LNCaP clone FGC (cell line): ENCODE data around the gene BTBD16.

ENCODE experiments used
- DNase-seq: peaks from one replicate; pipeline ENCODE4 v3.0.0-alpha.2; 2011; ENCODE audit warnings: low read depth
- H3K4me3 ChIP-seq: 2 replicates; pipeline ENCODE4 v1.5.1; 2011; ENCODE audit warnings: mild to moderate bottlenecking, low read depth, low read length, control low read depth
- TF ChIP-seq, protein P1 (sequence below): IDR thresholded peaks from 2 replicates; pipeline ENCODE4 v1.5.1; 2012; ENCODE audit warnings: mild to moderate bottlenecking; ENCODE audit not compliant: control insufficient read depth, insufficient read depth; ENCODE audit errors: extremely low read depth

The BTBD16 gene

GRCh38 chr10:122273966-122274545 lies 3.0 kb downstream of the BTBD16 start:
- DNase-seq: no peak
- TF ChIP-seq, protein P1, sequence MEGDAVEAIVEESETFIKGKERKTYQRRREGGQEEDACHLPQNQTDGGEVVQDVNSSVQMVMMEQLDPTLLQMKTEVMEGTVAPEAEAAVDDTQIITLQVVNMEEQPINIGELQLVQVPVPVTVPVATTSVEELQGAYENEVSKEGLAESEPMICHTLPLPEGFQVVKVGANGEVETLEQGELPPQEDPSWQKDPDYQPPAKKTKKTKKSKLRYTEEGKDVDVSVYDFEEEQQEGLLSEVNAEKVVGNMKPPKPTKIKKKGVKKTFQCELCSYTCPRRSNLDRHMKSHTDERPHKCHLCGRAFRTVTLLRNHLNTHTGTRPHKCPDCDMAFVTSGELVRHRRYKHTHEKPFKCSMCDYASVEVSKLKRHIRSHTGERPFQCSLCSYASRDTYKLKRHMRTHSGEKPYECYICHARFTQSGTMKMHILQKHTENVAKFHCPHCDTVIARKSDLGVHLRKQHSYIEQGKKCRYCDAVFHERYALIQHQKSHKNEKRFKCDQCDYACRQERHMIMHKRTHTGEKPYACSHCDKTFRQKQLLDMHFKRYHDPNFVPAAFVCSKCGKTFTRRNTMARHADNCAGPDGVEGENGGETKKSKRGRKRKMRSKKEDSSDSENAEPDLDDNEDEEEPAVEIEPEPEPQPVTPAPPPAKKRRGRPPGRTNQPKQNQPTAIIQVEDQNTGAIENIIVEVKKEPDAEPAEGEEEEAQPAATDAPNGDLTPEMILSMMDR: no peak
- H3K4me3 ChIP-seq: no peak overlapping the region

DNA sequence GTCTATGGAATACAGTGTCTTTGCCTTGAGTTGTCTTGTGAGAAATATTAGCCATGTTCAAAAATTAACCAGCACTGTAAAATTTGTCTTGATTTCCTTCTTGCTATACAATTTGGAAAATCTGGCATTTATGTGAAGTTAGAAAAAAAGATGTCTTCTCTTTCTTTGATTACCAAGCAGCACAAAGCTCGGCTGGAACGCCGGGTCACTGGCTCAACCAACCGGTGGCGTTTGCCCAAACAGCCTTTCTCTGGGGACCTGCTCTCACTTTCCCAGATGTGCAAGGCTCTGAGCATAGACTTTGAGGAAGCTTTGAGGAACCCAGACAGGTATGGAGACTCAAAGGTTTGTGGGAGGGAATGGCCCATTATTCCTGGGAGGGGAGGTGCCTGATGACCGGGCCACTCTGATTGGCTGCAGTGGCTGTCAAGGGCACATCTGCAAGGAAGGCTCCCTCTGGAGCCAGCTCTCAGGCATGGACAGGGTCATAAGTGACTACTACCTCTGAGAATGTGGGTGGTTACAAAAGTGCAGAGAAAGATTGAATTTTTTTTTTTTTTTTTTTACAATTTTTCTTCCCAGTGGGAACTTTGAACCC lies 5.6 kb downstream of the BTBD16 start:
- H3K4me3 ChIP-seq: no peak overlapping the region
- no peak for DNase-seq
- TF ChIP-seq, protein P1: no peak

GRCh38 chr10:122277526-122278136 lies 6.5 kb downstream of the BTBD16 start:
- DNase-seq: no peak
- H3K4me3 ChIP-seq: no peak overlapping the region
- TF ChIP-seq, protein P1: no peak

DNA sequence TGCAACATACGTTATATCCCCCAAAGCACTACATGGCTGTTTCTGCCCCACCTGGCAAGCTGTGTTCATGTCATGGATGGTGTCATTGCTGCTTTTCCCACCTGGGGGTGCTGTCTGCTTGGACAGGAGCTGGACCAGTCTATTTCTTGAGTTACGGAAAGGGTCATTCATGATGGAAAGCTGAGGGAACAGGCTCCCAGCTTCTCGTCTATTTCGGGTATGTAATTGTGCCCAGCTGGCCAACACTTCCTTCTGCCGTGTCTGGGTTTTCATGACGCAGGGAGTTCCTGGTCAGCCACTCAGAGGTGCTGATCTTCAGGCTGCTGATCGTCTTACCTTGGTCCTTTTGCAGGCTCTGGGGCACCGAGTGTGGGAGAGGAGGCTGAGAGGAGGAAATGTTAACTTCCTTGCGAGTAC lies 8.6 kb downstream of the BTBD16 start:
- H3K4me3 ChIP-seq: no peak overlapping the region
- TF ChIP-seq, protein P1: peak; percentile 76

DNA sequence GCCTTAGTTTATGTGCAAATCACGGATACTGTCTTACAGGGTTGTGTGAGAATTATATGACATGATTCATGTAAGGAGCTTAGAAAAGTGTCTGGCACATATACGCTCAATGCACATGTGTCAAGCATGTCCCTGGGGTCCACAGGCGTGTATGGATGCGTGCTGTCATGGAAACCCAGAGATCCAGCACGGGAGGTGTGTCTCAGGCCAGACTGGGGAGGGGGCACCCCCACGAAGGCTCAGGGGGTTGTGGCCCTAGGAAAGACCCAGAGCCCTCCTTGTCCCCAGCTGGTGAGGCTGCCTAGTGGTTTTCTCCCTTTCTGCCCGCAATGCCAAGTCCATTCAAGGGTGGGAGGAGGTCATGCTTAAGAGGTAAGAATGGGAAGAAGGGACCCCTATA lies 9.1 kb downstream of the BTBD16 start:
- no peak for DNase-seq
- TF ChIP-seq, protein P1: no peak
- no peak overlapping the region for H3K4me3 ChIP-seq

More for the DNA sequence above, 8.6 kb downstream of the BTBD16 start:
- peak; percentile 3 for DNase-seq

GRCh38 chr10:122281018-122281626 lies 10.0 kb downstream of the BTBD16 start:
- no peak overlapping the region for H3K4me3 ChIP-seq
- TF ChIP-seq, protein P1: no peak
- no peak for DNase-seq

- TF ChIP-seq, protein P1: no peak
- H3K4me3 ChIP-seq: no peak overlapping the region
- DNase-seq: no peak
These were observed 10.7 kb downstream of the BTBD16 start for GRCh38 chr10:122281751-122282150.
